OCI-LY1 (cell line): ENCODE data around the gene ELFN2.

Experiments
- H2AFZ ChIP-seq: fragments of 200-600 bp; sonication (generic), shearing (Covaris generic); 2 replicates; pipeline ENCODE4 v1.6.0; 2014; ENCODE audit warnings: antibody characterized with exemption, mild to moderate bottlenecking, low read length
- H3F3A ChIP-seq: fragments of 200-600 bp; sonication (generic), shearing (Covaris generic); 2 replicates; pipeline ENCODE4 v1.6.0; 2014; ENCODE audit warnings: mild to moderate bottlenecking, antibody characterized with exemption, low read length, moderate library complexity; ENCODE audit not compliant: insufficient read depth
- H3K27ac ChIP-seq: fragments of 200-600 bp; sonication (generic); 2 replicates; pipeline ENCODE4 v1.5.1; 2014; ENCODE audit warnings: low read length, mixed run types, mild to moderate bottlenecking, low read depth; ENCODE audit not compliant: poor library complexity, severe bottlenecking
- H3K27me3 ChIP-seq: fragments of 200-600 bp; sonication (generic); 2 replicates; pipeline ENCODE4 v1.6.0; 2014; ENCODE audit warnings: antibody characterized with exemption, mild to moderate bottlenecking, low read length, moderate library complexity; ENCODE audit not compliant: insufficient read depth
- H3K36me3 ChIP-seq: fragments of 200-600 bp; sonication (generic); 2 replicates; pipeline ENCODE4 v1.6.1; 2014; ENCODE audit warnings: mild to moderate bottlenecking, antibody characterized with exemption, low read length, moderate library complexity, mixed read lengths; ENCODE audit not compliant: insufficient read depth
- H3K4me1 ChIP-seq: fragments of 200-600 bp; sonication (generic); 2 replicates; pipeline ENCODE4 v1.5.1; 2014; ENCODE audit warnings: mild to moderate bottlenecking, low read length, moderate library complexity; ENCODE audit not compliant: insufficient read depth, severe bottlenecking
- H3K4me2 ChIP-seq: fragments of 200-600 bp; sonication (generic), shearing (Covaris generic); 2 replicates; pipeline ENCODE4 v1.6.1; 2014; ENCODE audit warnings: low read length
- H3K4me3 ChIP-seq: fragments of 200-600 bp; sonication (generic); 2 replicates; pipeline ENCODE4 v1.5.1; 2014; ENCODE audit warnings: low read length, low read depth, mild to moderate bottlenecking, mixed read lengths; ENCODE audit not compliant: poor library complexity, severe bottlenecking
- H3K79me2 ChIP-seq: fragments of 200-600 bp; shearing (Covaris generic); 2 replicates; pipeline ENCODE4 v1.6.1; 2016; ENCODE audit warnings: mixed run types, low read length, mixed read lengths; ENCODE audit not compliant: insufficient read depth
- H3K9ac ChIP-seq: fragments of 200-600 bp; sonication (generic), shearing (Covaris generic); 2 replicates; pipeline ENCODE4 v1.6.1; 2014; ENCODE audit warnings: mild to moderate bottlenecking, low read length, mixed read lengths
- H3K9me2 ChIP-seq: fragments of 200-600 bp; sonication (generic), shearing (Covaris generic); 2 replicates; pipeline ENCODE4 v1.6.1; 2014; ENCODE audit warnings: low read depth, mild to moderate bottlenecking, low read length, mixed read lengths
- H3K9me3 ChIP-seq: fragments of 200-600 bp; shearing (Covaris generic); 2 replicates; pipeline ENCODE4 v1.6.1; 2014; ENCODE audit warnings: low read length, mixed read lengths
- H4K20me1 ChIP-seq: fragments of 200-600 bp; sonication (generic), shearing (Covaris generic); 2 replicates; pipeline ENCODE4 v1.6.0; 2016; ENCODE audit warnings: mild to moderate bottlenecking, low read length; ENCODE audit not compliant: insufficient read depth
- EZH2 ChIP-seq: fragments of 200-600 bp; sonication (generic), shearing (Covaris generic); IDR thresholded peaks from 2 replicates; pipeline ENCODE4 v1.8.0; 2017; ENCODE audit warnings: borderline replicate concordance, mixed run types, mild to moderate bottlenecking, antibody characterized with exemption, low read length, moderate library complexity, mixed read lengths
- TF ChIP-seq, protein P1 (sequence below): fragments of 200-600 bp; sonication (generic), shearing (Covaris generic); IDR thresholded peaks from 2 replicates; pipeline ENCODE4 v1.5.1; 2017; ENCODE audit warnings: mild to moderate bottlenecking, antibody characterized with exemption, low read length, moderate library complexity, mixed read lengths

Gene ELFN2

GRCh38 chr22:37331856-37332536 is 95.3 kb downstream of the ELFN2 start:
- Histone ChIP-seq H3K27me3 (peaks cover 11% of the 10 kb centered on the region; the same call in 1 of the 2 replicates), H3K27ac (no peak overlapping the region), H3K9me3 (no peaks in the 10 kb centered on the region), H3K36me3 (no peaks in the 10 kb centered on the region), H3K9me2 (no peaks in the 10 kb centered on the region), H4K20me1 (no peaks in the 10 kb centered on the region), H2AFZ (no peak overlapping the region), H3F3A (no peaks in the 10 kb centered on the region), H3K4me3 (no peak overlapping the region), H3K4me2 (no peak overlapping the region), H3K9ac (no peak overlapping the region), H3K79me2 (no peaks in the 10 kb centered on the region), H3K4me1 (no peaks in the 10 kb centered on the region)
- no peak for TF ChIP-seq EZH2
- TF ChIP-seq, protein P1, sequence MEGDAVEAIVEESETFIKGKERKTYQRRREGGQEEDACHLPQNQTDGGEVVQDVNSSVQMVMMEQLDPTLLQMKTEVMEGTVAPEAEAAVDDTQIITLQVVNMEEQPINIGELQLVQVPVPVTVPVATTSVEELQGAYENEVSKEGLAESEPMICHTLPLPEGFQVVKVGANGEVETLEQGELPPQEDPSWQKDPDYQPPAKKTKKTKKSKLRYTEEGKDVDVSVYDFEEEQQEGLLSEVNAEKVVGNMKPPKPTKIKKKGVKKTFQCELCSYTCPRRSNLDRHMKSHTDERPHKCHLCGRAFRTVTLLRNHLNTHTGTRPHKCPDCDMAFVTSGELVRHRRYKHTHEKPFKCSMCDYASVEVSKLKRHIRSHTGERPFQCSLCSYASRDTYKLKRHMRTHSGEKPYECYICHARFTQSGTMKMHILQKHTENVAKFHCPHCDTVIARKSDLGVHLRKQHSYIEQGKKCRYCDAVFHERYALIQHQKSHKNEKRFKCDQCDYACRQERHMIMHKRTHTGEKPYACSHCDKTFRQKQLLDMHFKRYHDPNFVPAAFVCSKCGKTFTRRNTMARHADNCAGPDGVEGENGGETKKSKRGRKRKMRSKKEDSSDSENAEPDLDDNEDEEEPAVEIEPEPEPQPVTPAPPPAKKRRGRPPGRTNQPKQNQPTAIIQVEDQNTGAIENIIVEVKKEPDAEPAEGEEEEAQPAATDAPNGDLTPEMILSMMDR, result peak; percentile 32; the same call in 1 of the 2 replicates

- TF ChIP-seq, protein P1, result no peak
- TF ChIP-seq EZH2, result no peak
- Histone ChIP-seq H3K4me1 (no peaks in the 10 kb centered on the region), H3K9me3 (no peaks in the 10 kb centered on the region), H3F3A (no peaks in the 10 kb centered on the region), H3K36me3 (no peaks in the 10 kb centered on the region), H3K79me2 (no peaks in the 10 kb centered on the region), H3K27ac (no peak overlapping the region), H3K4me3 (no peak overlapping the region), H2AFZ (no peak overlapping the region), H3K9ac (no peak overlapping the region), H4K20me1 (no peaks in the 10 kb centered on the region), H3K27me3 (peaks cover 11% of the 10 kb centered on the region; the same call in 1 of the 2 replicates), H3K9me2 (no peaks in the 10 kb centered on the region), H3K4me2 (no peak overlapping the region)
These were observed 96.2 kb downstream of the ELFN2 start for GRCh38 chr22:37331034-37331428.

DNA sequence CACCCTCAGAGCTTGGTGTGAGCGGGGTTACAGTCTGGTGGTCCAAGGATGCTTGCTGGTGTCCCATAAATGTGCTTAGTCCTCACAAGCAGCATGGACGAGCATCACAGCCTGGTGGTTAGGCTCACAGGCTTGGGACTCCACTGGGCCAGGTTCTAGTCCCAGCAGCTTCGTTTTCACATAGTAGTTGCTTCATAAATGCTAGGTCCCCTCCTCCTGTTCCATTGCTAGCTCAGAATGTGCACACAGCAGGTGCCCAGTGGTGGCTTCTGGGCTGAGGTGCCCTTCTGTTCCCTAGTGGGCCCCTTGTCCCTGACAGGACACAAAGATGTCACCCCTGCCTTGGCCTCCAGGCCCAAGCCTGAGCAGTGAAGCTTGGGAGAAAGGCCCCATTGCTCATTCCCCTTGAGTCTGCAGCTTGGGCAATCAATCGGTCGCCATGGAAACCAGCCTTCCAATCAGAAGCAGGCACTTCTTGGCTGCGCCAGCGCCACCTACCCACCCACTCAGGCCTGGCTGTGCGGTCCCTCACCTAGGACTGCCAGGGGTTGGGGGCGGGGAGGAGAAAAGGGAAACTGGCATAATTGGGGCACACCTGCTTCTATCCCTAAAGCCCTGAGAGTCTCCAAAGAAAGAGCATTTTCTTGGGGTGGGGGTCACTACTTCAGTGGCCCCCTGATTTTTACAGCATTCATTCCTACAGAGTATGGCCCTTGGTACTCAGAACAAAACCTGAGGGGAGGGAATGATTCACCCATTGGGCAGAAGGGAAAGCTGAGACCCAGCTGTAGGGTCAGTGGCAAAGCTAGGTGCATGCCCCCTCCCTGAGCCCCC is 96.9 kb downstream of the ELFN2 start:
- no peaks in the 10 kb centered on the region for H3F3A ChIP-seq
- no peaks in the 10 kb centered on the region for H3K9me3 ChIP-seq
- no peaks in the 10 kb centered on the region for H3K79me2 ChIP-seq
- no peak overlapping the region for H2AFZ ChIP-seq
- peaks cover 10% of the 10 kb centered on the region; the same call in 1 of the 2 replicates for H3K27me3 ChIP-seq
- H3K4me1 ChIP-seq, result no peaks in the 10 kb centered on the region
- H3K9ac ChIP-seq, result no peak overlapping the region
- H3K9me2 ChIP-seq, result no peaks in the 10 kb centered on the region
- H3K4me3 ChIP-seq, result no peak overlapping the region
- no peak overlapping the region for H3K27ac ChIP-seq
- no peak for TF ChIP-seq EZH2
- TF ChIP-seq, protein P1, result peak; percentile 38; the same call in 1 of the 2 replicates
- H3K4me2 ChIP-seq, result no peak overlapping the region
- H4K20me1 ChIP-seq, result no peaks in the 10 kb centered on the region
- H3K36me3 ChIP-seq, result no peaks in the 10 kb centered on the region
